Cardiac fibroblast (primary cell): ENCODE data around the gene WASHC4.

ENCODE experiments used
- DNase-seq, 2 donors: peaks; one replicate each; pipeline versions ENCODE4 v3.0.0 to v3.0.0-alpha.2; 2010; ENCODE audit warnings: low read depth in 2 of 2
- H3K4me3 ChIP-seq, 2 donors: replicated peaks in 1 of 2; 1 replicate in 1 of 2; 2 replicates in 1 of 2; pipeline ENCODE4 v1.5.1; 2011; ENCODE audit warnings: low read depth in 2 of 2, low read length in 2 of 2, mild to moderate bottlenecking in 2 of 2, moderate library complexity in 1 of 2
- CTCF ChIP-seq: IDR thresholded peaks from one replicate; pipeline ENCODE4 v1.5.1; 2011; ENCODE audit warnings: low read depth, mild to moderate bottlenecking, low read length, inconsistent platforms

The WASHC4 gene

DNA sequence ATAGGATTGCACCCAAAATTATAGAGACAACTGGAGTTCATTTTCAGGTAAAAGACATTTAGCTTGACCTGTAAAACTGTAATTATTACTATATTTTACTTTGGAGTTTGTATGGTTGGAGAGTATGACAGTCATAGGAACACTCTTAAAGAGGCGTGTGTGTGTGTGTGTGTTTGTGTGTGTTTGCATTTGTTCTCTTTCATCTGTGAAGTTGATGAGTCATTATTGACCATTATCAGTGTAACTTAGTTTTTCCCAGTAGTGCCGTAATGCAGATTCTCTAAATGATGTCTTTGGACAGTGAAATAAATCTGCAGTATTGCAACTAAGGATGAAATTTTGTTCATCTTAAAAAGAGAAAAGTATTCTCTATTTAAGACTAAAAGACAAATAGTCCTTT is 13.0 kb downstream of the WASHC4 start:
- no peak overlapping the region for H3K4me3 ChIP-seq
- TF ChIP-seq CTCF = no peak
- peak; percentile 12 to 33 for DNase-seq

DNA sequence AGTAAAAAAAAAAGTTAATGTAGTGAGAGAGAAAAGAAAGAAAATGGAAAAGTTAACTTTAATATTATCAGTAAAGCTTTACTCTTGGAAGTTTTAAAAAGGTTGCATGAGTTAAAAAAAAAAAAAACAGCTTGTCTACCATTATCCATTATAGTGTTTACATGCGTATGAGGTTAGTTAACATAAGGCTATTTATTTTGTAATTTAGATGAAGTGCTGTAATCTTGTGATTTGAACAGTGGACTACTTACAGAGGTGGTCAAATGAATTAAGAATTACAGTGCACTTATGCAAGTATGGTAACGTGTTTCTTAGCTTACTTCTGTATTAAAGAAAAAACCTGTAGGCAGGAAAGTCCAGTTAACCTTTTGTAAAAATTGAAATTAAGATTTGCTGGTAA is 30.7 kb downstream of the WASHC4 start:
- no peak for TF ChIP-seq CTCF
- H3K4me3 ChIP-seq = no peak overlapping the region
- DNase-seq = no peak

GRCh38 chr12:105141320-105141922 is 33.9 kb downstream of the WASHC4 start:
- DNase-seq = no peak
- no peak overlapping the region for H3K4me3 ChIP-seq
- no peak for TF ChIP-seq CTCF

DNA sequence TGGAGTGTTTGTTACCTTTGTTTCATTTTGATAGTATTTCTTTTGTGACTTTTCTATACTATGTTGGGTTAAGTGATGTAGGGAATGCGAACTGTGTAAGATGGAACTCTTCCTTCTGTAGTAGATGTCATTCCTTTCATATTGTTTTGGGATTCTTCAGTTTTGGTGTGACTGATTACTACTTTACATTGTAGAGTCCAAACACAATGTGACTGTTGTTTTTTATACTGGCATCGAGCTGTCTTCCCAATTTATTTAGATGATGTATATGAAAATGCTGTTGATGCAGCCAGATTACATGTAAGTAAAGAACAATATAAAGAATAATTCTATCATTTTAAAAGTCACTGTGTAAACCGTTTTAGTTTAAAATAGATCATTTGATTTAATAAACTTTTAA is 34.7 kb downstream of the WASHC4 start:
- no peak for DNase-seq
- H3K4me3 ChIP-seq = no peak overlapping the region
- TF ChIP-seq CTCF = no peak

DNA sequence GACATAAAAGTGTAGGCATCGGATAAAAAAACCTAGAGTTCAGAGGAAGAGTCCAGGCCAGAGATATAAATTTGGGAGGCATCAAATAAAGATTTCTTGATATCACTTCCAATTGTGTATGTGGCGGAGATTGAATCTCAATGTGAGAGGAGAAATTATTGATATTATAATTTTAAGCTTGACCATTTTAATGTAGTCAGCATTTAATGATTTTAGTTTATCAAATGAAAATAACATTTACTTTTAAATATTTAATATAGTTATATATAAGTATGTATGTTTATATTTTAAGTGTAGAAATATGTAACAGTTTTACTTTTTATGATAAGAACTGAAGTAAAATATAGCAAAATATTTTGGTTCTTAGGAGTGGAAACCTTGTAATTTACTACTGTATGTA is 48.7 kb downstream of the WASHC4 start:
- TF ChIP-seq CTCF = no peak
- no peak overlapping the region for H3K4me3 ChIP-seq
- no peak for DNase-seq

GRCh38 chr12:105157606-105158005 is 50.1 kb downstream of the WASHC4 start:
- H3K4me3 ChIP-seq = no peak overlapping the region
- DNase-seq = no peak
- no peak for TF ChIP-seq CTCF

DNA sequence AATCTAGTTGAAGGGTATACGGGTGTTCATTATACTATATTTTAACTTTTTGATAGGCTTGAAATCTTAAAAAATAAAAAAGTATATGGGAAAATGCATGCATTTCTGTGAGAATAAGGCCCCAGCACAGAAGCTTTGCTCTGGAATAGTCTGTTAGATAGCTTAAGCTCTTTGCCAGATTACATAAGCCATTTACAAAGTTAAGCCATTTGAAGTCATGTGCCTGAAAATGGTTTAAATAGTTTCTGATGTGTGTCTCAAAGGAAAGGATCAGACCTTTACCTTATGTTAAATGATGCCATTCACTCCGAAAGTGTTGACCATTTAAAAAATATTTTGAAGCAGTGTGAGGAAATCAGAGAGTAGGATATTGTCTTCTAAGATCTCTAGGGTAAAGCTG is 51.3 kb downstream of the WASHC4 start:
- DNase-seq = no peak
- H3K4me3 ChIP-seq = no peak overlapping the region
- no peak for TF ChIP-seq CTCF
